ENCODE results near the gene BICD1. TPM values are rescaled to one million over a fixed set of nuclear protein-coding genes. Genes with fewer than 3 reads are reported as not detected.
A peak's percentile ranks its signal among the peaks of the same experiment; 100 is the strongest.

The BICD1 gene
- total RNA-seq, 1 donor from 2014 or later = 7.7 TPM

GRCh38 chr12:32312049-32312670 lies 205.5 kb downstream of the BICD1 start:
- TF ChIP-seq CTCF (conservative IDR thresholded peaks at IDR 0.05; ENCODE audit: low read depth, low read length) = peak; percentile 59
- no peak overlapping the region for H3K4me3 ChIP-seq (ENCODE audit: low read depth, low read length)
- peak; percentile 56 for DNase-seq (ENCODE audit: low read depth)

- DNase-seq (ENCODE audit: low read depth) = no peak
- no peak for TF ChIP-seq CTCF (conservative IDR thresholded peaks at IDR 0.05; ENCODE audit: low read depth, low read length)
- no peak overlapping the region for H3K4me3 ChIP-seq (ENCODE audit: low read depth, low read length)
Measured at GRCh38 chr12:32322354-32322753, 215.7 kb downstream of the BICD1 start.

GRCh38 chr12:32331133-32331532 lies 224.5 kb downstream of the BICD1 start:
- no peak for DNase-seq (ENCODE audit: low read depth)
- H3K4me3 ChIP-seq (ENCODE audit: low read depth, low read length) = no peak overlapping the region
- no peak for TF ChIP-seq CTCF (conservative IDR thresholded peaks at IDR 0.05; ENCODE audit: low read depth, low read length)

- TF ChIP-seq CTCF (conservative IDR thresholded peaks at IDR 0.05; ENCODE audit: low read depth, low read length) = no peak
- H3K4me3 ChIP-seq (ENCODE audit: low read depth, low read length) = no peak overlapping the region
- no peak for DNase-seq (ENCODE audit: low read depth)
Measured at GRCh38 chr12:32332446-32332845, 225.8 kb downstream of the BICD1 start.

- no peak for DNase-seq (ENCODE audit: low read depth)
- H3K4me3 ChIP-seq (ENCODE audit: low read depth, low read length) = no peak overlapping the region
Measured at GRCh38 chr12:32334371-32334777, 227.7 kb downstream of the BICD1 start.

GRCh38 chr12:32336261-32336660 lies 229.6 kb downstream of the BICD1 start:
- H3K4me3 ChIP-seq (ENCODE audit: low read depth, low read length) = no peak overlapping the region
- DNase-seq (ENCODE audit: low read depth) = no peak
- no peak for TF ChIP-seq CTCF (conservative IDR thresholded peaks at IDR 0.05; ENCODE audit: low read depth, low read length)

More at GRCh38 chr12:32334371-32334777, 227.7 kb downstream of the BICD1 start:
- no peak for TF ChIP-seq CTCF (conservative IDR thresholded peaks at IDR 0.05; ENCODE audit: low read depth, low read length)

- no peak overlapping the region for H3K4me3 ChIP-seq (ENCODE audit: low read depth, low read length)
- TF ChIP-seq CTCF (conservative IDR thresholded peaks at IDR 0.05; ENCODE audit: low read depth, low read length) = no peak
- no peak for DNase-seq (ENCODE audit: low read depth)
Measured at GRCh38 chr12:32343496-32343895, 236.8 kb downstream of the BICD1 start.

Data from epithelial cell of proximal tubule (primary cell).